ENCODE results near the gene NDP. TPM values are rescaled to one million over a fixed set of nuclear protein-coding genes. Genes with fewer than 3 reads are reported as not detected.

The NDP gene
- total and polyA plus RNA-seq, 2 donors from 2014 or later: not detected

- no peaks in the 10 kb centered on the region for H3K36me3 ChIP-seq (ENCODE audit: control insufficient read depth in 2 of 3, insufficient read depth in 3 of 3, low read length in 3 of 3)
- H3K27ac ChIP-seq (ENCODE audit: low read depth in 2 of 2, low read length in 2 of 2): no peak overlapping the region
- FAIRE-seq (no peak), DNase-seq (no peak)
- TF ChIP-seq CTCF (IDR thresholded peaks at IDR 0.05; ENCODE audit: borderline replicate concordance, extremely low read depth, insufficient read depth): no peak
- H3K27me3 ChIP-seq (ENCODE audit: control insufficient read depth, insufficient read depth, low read length): no peaks in the 10 kb centered on the region
- H3K9ac ChIP-seq (ENCODE audit: low read length in 3 of 3): no peak overlapping the region
- no peaks in the 10 kb centered on the region for H3K9me3 ChIP-seq (ENCODE audit: control insufficient read depth in 2 of 3, insufficient read depth in 1 of 3, low read length in 3 of 3)
- no peaks in the 10 kb centered on the region for H3K4me1 ChIP-seq (ENCODE audit: control insufficient read depth in 2 of 3, insufficient read depth in 2 of 3, low read depth in 1 of 3, low read length in 3 of 3)
- intact Hi-C loops (cut with DNase I): no loop called here
- H3K4me3 ChIP-seq (ENCODE audit: low read length in 3 of 3): no peak overlapping the region
These were observed 38.3 kb upstream of the NDP start for GRCh38 chrX:44011506-44011905.

- H3K9ac ChIP-seq (ENCODE audit: low read length in 3 of 3): no peak overlapping the region
- no peaks in the 10 kb centered on the region for H3K27me3 ChIP-seq (ENCODE audit: control insufficient read depth, insufficient read depth, low read length)
- no peak overlapping the region for H3K4me3 ChIP-seq (ENCODE audit: low read length in 3 of 3)
- no peaks in the 10 kb centered on the region for H3K9me3 ChIP-seq (ENCODE audit: control insufficient read depth in 2 of 3, insufficient read depth in 1 of 3, low read length in 3 of 3)
- FAIRE-seq (no peak), DNase-seq (no peak)
- no peak for TF ChIP-seq CTCF (IDR thresholded peaks at IDR 0.05; ENCODE audit: borderline replicate concordance, extremely low read depth, insufficient read depth)
- intact Hi-C loops (cut with DNase I): no loop called here
- no peak overlapping the region for H3K27ac ChIP-seq (ENCODE audit: low read depth in 2 of 2, low read length in 2 of 2)
- H3K4me1 ChIP-seq (ENCODE audit: control insufficient read depth in 2 of 3, insufficient read depth in 2 of 3, low read depth in 1 of 3, low read length in 3 of 3): no peaks in the 10 kb centered on the region
- no peaks in the 10 kb centered on the region for H3K36me3 ChIP-seq (ENCODE audit: control insufficient read depth in 2 of 3, insufficient read depth in 3 of 3, low read length in 3 of 3)
These were observed 37.4 kb upstream of the NDP start for GRCh38 chrX:44010626-44011025.

GRCh38 chrX:44006081-44006480, 32.9 kb upstream of the NDP start:
- Histone ChIP-seq H3K9ac (ENCODE audit: low read length in 3 of 3) (no peak overlapping the region), H3K9me3 (ENCODE audit: control insufficient read depth in 2 of 3, insufficient read depth in 1 of 3, low read length in 3 of 3) (no peaks in the 10 kb centered on the region), H3K4me1 (ENCODE audit: control insufficient read depth in 2 of 3, insufficient read depth in 2 of 3, low read depth in 1 of 3, low read length in 3 of 3) (no peaks in the 10 kb centered on the region), H3K4me3 (ENCODE audit: low read length in 3 of 3) (no peak overlapping the region), H3K27me3 (ENCODE audit: control insufficient read depth, insufficient read depth, low read length) (no peaks in the 10 kb centered on the region), H3K36me3 (ENCODE audit: control insufficient read depth in 2 of 3, insufficient read depth in 3 of 3, low read length in 3 of 3) (no peaks in the 10 kb centered on the region), H3K27ac (ENCODE audit: low read depth in 2 of 2, low read length in 2 of 2) (no peak overlapping the region)
- DNase-seq (no peak), FAIRE-seq (no peak)
- intact Hi-C loops (cut with DNase I): no loop called here
- no peak for TF ChIP-seq CTCF (IDR thresholded peaks at IDR 0.05; ENCODE audit: borderline replicate concordance, extremely low read depth, insufficient read depth)

GRCh38 chrX:44003975-44004374, 30.8 kb upstream of the NDP start:
- Histone ChIP-seq H3K4me3 (ENCODE audit: low read length in 3 of 3) (no peak overlapping the region), H3K9ac (ENCODE audit: low read length in 3 of 3) (no peak overlapping the region), H3K27ac (ENCODE audit: low read depth in 2 of 2, low read length in 2 of 2) (no peak overlapping the region), H3K9me3 (ENCODE audit: control insufficient read depth in 2 of 3, insufficient read depth in 1 of 3, low read length in 3 of 3) (no peaks in the 10 kb centered on the region), H3K4me1 (ENCODE audit: control insufficient read depth in 2 of 3, insufficient read depth in 2 of 3, low read depth in 1 of 3, low read length in 3 of 3) (no peaks in the 10 kb centered on the region), H3K36me3 (ENCODE audit: control insufficient read depth in 2 of 3, insufficient read depth in 3 of 3, low read length in 3 of 3) (no peaks in the 10 kb centered on the region), H3K27me3 (ENCODE audit: control insufficient read depth, insufficient read depth, low read length) (no peaks in the 10 kb centered on the region)
- TF ChIP-seq CTCF (IDR thresholded peaks at IDR 0.05; ENCODE audit: borderline replicate concordance, extremely low read depth, insufficient read depth): no peak
- intact Hi-C loops (cut with DNase I): no loop called here
- DNase-seq: no peak
- FAIRE-seq: no peak

All from kidney (tissue), 14 donors.